ENCODE measurements around the gene BTBD2.

Gene BTBD2

GRCh38 chr19:2049741-2050348, 34.3 kb upstream of the BTBD2 start:
- no peaks in the 10 kb centered on the region for H3K27me3 ChIP-seq
- intact Hi-C loops (cut with DNase I; ENCODE audit: low total_unique reads), result no loop called here
- peaks cover 11 to 35% (median 26%) of the 10 kb centered on the region in 3 donors for H3K36me3 ChIP-seq
- no peak for TF ChIP-seq CTCF (IDR thresholded peaks at IDR 0.05)
- H3K4me1 ChIP-seq, result peaks cover 10 to 62% (median 54%) of the 10 kb centered on the region in 4 donors
- peak overlapping the region; percentile 97 to 100 for H3K27ac ChIP-seq
- no peaks in the 10 kb centered on the region for H3K9me3 ChIP-seq
- DNase-seq, result peak; percentile 88 to 96
- peak overlapping the region; percentile 100 for H3K4me3 ChIP-seq

- intact Hi-C loops (cut with DNase I; ENCODE audit: low total_unique reads), result no loop called here
- no peak for TF ChIP-seq CTCF (IDR thresholded peaks at IDR 0.05)
- Histone ChIP-seq H3K4me1 (peaks cover 10 to 69% (median 59%) of the 10 kb centered on the region in 4 donors), H3K27me3 (no peaks in the 10 kb centered on the region), H3K36me3 (peaks cover 11 to 42% (median 26%) of the 10 kb centered on the region in 3 donors), H3K27ac (peak overlapping the region; percentile 97 to 100), H3K4me3 (peak overlapping the region; percentile 100), H3K9me3 (no peaks in the 10 kb centered on the region)
- DNase-seq, result peak; percentile 62 to 88
Observed at GRCh38 chr19:2048959-2049740, 33.6 kb upstream of the BTBD2 start.

- peak overlapping the region; percentile 97 to 100 for H3K27ac ChIP-seq
- no peak for TF ChIP-seq CTCF (IDR thresholded peaks at IDR 0.05)
- intact Hi-C loops (cut with DNase I; ENCODE audit: low total_unique reads), result no loop called here
- H3K4me1 ChIP-seq, result peaks cover 10 to 77% (median 64%) of the 10 kb centered on the region in 4 donors
- H3K4me3 ChIP-seq, result peak overlapping the region; percentile 100
- H3K9me3 ChIP-seq, result no peaks in the 10 kb centered on the region
- H3K36me3 ChIP-seq, result peaks cover 13 to 49% (median 29%) of the 10 kb centered on the region in 3 donors
- no peaks in the 10 kb centered on the region for H3K27me3 ChIP-seq
- no peak for DNase-seq
Observed at GRCh38 chr19:2048104-2048958, 32.8 kb upstream of the BTBD2 start.

GRCh38 chr19:2047449-2048103, 32.1 kb upstream of the BTBD2 start:
- peaks cover 16 to 83% (median 72%) of the 10 kb centered on the region in 4 donors for H3K4me1 ChIP-seq
- H3K27ac ChIP-seq, result peak overlapping the region; percentile 97 to 100
- no peak for TF ChIP-seq CTCF (IDR thresholded peaks at IDR 0.05)
- H3K36me3 ChIP-seq, result peaks cover 21 to 57% (median 37%) of the 10 kb centered on the region in 3 donors
- H3K27me3 ChIP-seq, result no peaks in the 10 kb centered on the region
- DNase-seq, result peak; percentile 64 to 87
- H3K4me3 ChIP-seq, result peak overlapping the region; percentile 100
- intact Hi-C loops (cut with DNase I; ENCODE audit: low total_unique reads), result no loop called here
- H3K9me3 ChIP-seq, result no peaks in the 10 kb centered on the region

- intact Hi-C loops (cut with DNase I; ENCODE audit: low total_unique reads), result no loop called here
- no peak for DNase-seq
- TF ChIP-seq CTCF (IDR thresholded peaks at IDR 0.05), result no peak
- Histone ChIP-seq H3K27me3 (no peaks in the 10 kb centered on the region), H3K4me1 (peaks cover 16 to 82% (median 76%) of the 10 kb centered on the region in 4 donors), H3K36me3 (peaks cover 24 to 60% (median 41%) of the 10 kb centered on the region in 3 donors), H3K27ac (peak overlapping the region; percentile 97 to 100), H3K9me3 (no peaks in the 10 kb centered on the region), H3K4me3 (peak overlapping the region; percentile 100)
Observed at GRCh38 chr19:2047076-2047448, 31.5 kb upstream of the BTBD2 start.
